Measurements from ENCODE around the gene OR4D2.
A peak's percentile ranks its signal among the peaks of the same experiment; 100 is the strongest.

OR4D2 gene

GRCh38 chr17:58207451-58207850, 40.7 kb downstream of the OR4D2 start:
- no peak for TF ChIP-seq EZH2phosphoT487 (IDR thresholded peaks at IDR 0.05; ENCODE audit: borderline replicate concordance)
- no peak for TF ChIP-seq CTCF (conservative IDR thresholded peaks at IDR 0.05; ENCODE audit: low read length)

DNA sequence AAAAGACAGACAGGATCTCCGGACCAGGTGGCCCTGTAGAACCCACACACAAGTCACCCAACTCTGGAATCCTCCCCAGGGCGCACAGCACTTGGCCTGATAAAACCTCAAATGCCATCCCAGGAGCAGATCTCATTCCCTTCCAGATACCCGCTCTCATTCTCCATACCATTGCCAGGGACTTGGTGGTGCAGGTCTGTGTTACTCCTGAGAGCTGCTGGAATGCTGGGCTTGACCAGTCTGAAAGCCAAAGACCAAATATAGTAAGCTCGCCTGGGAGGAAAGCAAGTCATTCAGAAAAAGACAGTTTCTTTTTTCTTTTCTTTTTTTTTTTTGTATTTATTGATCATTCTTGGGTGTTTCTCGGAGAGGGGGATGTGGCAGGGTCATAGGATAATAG, 41.6 kb downstream of the OR4D2 start:
- H3K27me3 ChIP-seq (ENCODE audit: insufficient read depth, low read length, poor library complexity, severe bottlenecking) = no peaks in the 10 kb centered on the region
- H3K4me2 ChIP-seq (ENCODE audit: low read depth, low read length, poor library complexity, severe bottlenecking) = no peak overlapping the region
- H3K4me3 ChIP-seq (ENCODE audit: low read length, poor library complexity, severe bottlenecking) = no peak overlapping the region
- TF ChIP-seq CTCF (conservative IDR thresholded peaks at IDR 0.05; ENCODE audit: low read length) = no peak
- no peaks in the 10 kb centered on the region for H3K9me3 ChIP-seq (ENCODE audit: insufficient read depth, low read depth, low read length)
- H4K20me1 ChIP-seq (ENCODE audit: insufficient read depth, low read length, poor library complexity, severe bottlenecking) = no peaks in the 10 kb centered on the region
- H3K9me2 ChIP-seq (replicated peaks; ENCODE audit: low read depth, low read length) = no peaks in the 10 kb centered on the region
- H3K79me2 ChIP-seq (ENCODE audit: insufficient read depth, low read length) = no peaks in the 10 kb centered on the region
- no peak overlapping the region for H3K9ac ChIP-seq (ENCODE audit: low read depth, low read length, poor library complexity, severe bottlenecking)
- H3K4me1 ChIP-seq (ENCODE audit: insufficient read depth, low read length, poor library complexity, severe bottlenecking) = no peaks in the 10 kb centered on the region
- no peaks in the 10 kb centered on the region for H3F3A ChIP-seq (ENCODE audit: low read depth)
- peaks cover 5% of the 10 kb centered on the region; the same call in 1 of the 2 replicates for H3K36me3 ChIP-seq (ENCODE audit: insufficient read depth, low read length)
- no peak overlapping the region for H2AFZ ChIP-seq (ENCODE audit: low read length)

More at GRCh38 chr17:58207451-58207850, 40.7 kb downstream of the OR4D2 start:
- no peak overlapping the region for H3K9ac ChIP-seq (ENCODE audit: low read depth, low read length, poor library complexity, severe bottlenecking)
- H3K4me3 ChIP-seq (ENCODE audit: low read length, poor library complexity, severe bottlenecking) = no peak overlapping the region
- H3K36me3 ChIP-seq (ENCODE audit: insufficient read depth, low read length) = peaks cover under 1% of the 10 kb centered on the region; the same call in 1 of the 2 replicates
- no peaks in the 10 kb centered on the region for H3K9me3 ChIP-seq (ENCODE audit: insufficient read depth, low read depth, low read length)
- no peaks in the 10 kb centered on the region for H4K20me1 ChIP-seq (ENCODE audit: insufficient read depth, low read length, poor library complexity, severe bottlenecking)
- no peaks in the 10 kb centered on the region for H3K27me3 ChIP-seq (ENCODE audit: insufficient read depth, low read length, poor library complexity, severe bottlenecking)
- no peaks in the 10 kb centered on the region for H3K4me1 ChIP-seq (ENCODE audit: insufficient read depth, low read length, poor library complexity, severe bottlenecking)
- H3K79me2 ChIP-seq (ENCODE audit: insufficient read depth, low read length) = no peaks in the 10 kb centered on the region
- H3F3A ChIP-seq (ENCODE audit: low read depth) = no peaks in the 10 kb centered on the region
- H2AFZ ChIP-seq (ENCODE audit: low read length) = no peak overlapping the region
- no peaks in the 10 kb centered on the region for H3K9me2 ChIP-seq (replicated peaks; ENCODE audit: low read depth, low read length)
- H3K4me2 ChIP-seq (ENCODE audit: low read depth, low read length, poor library complexity, severe bottlenecking) = no peak overlapping the region

- Histone ChIP-seq H3K36me3 (ENCODE audit: insufficient read depth, low read length) (peaks cover 5% of the 10 kb centered on the region; the same call in 1 of the 2 replicates), H3K4me3 (ENCODE audit: low read length, poor library complexity, severe bottlenecking) (no peak overlapping the region)
These were observed 44.1 kb downstream of the OR4D2 start for GRCh38 chr17:58210922-58211321.

More at GRCh38 chr17:58210922-58211321, 44.1 kb downstream of the OR4D2 start:
- Histone ChIP-seq H3K9me3 (ENCODE audit: insufficient read depth, low read depth, low read length) (no peaks in the 10 kb centered on the region), H4K20me1 (ENCODE audit: insufficient read depth, low read length, poor library complexity, severe bottlenecking) (no peaks in the 10 kb centered on the region), H2AFZ (ENCODE audit: low read length) (no peak overlapping the region), H3K27me3 (ENCODE audit: insufficient read depth, low read length, poor library complexity, severe bottlenecking) (no peaks in the 10 kb centered on the region), H3K4me1 (ENCODE audit: insufficient read depth, low read length, poor library complexity, severe bottlenecking) (no peaks in the 10 kb centered on the region), H3F3A (ENCODE audit: low read depth) (no peaks in the 10 kb centered on the region), H3K79me2 (ENCODE audit: insufficient read depth, low read length) (no peaks in the 10 kb centered on the region), H3K4me2 (ENCODE audit: low read depth, low read length, poor library complexity, severe bottlenecking) (no peak overlapping the region), H3K9me2 (replicated peaks; ENCODE audit: low read depth, low read length) (no peaks in the 10 kb centered on the region), H3K9ac (ENCODE audit: low read depth, low read length, poor library complexity, severe bottlenecking) (no peak overlapping the region)
- TF ChIP-seq CTCF (conservative IDR thresholded peaks at IDR 0.05; ENCODE audit: low read length) (peak; percentile 55), EZH2phosphoT487 (IDR thresholded peaks at IDR 0.05; ENCODE audit: borderline replicate concordance) (no peak)

Data from Loucy (cell line).